HepG2 (cell line): Measurements from ENCODE around the gene UCHL3.

Source experiments
- BORCS8-MEF2B ChIP-seq: sonication (generic); formaldehyde crosslinking; IDR thresholded peaks from 2 replicates; pipeline ENCODE4 v1.8.0; 2022; ENCODE audit warnings: mild to moderate bottlenecking, missing genetic modification reagents
- EP300 ChIP-seq, 3 experiments: sonication (generic) in 1 of 3; formaldehyde crosslinking in 1 of 3; IDR thresholded peaks; 2 replicates each; pipeline versions ENCODE4 v1.5.1 to v1.6.1; 2011 to 2020; ENCODE audit warnings: low read depth in 2 of 3, low read length in 2 of 3, borderline replicate concordance in 1 of 3, improper control_type of control experiment in 1 of 3, mild to moderate bottlenecking in 1 of 3, missing genetic modification reagents in 1 of 3, moderate library complexity in 1 of 3
- NR1H2 ChIP-seq: sonication (generic); formaldehyde crosslinking; IDR thresholded peaks from 2 replicates; pipeline ENCODE4 v1.8.1; 2022; ENCODE audit warnings: low read depth, missing genetic modification reagents, borderline replicate concordance
- NR2F2 ChIP-seq: IDR thresholded peaks from 2 replicates; pipeline ENCODE4 v1.6.1; 2012; ENCODE audit warnings: low read depth, inconsistent platforms, borderline replicate concordance
- ZNF138 ChIP-seq: sonication (generic); formaldehyde crosslinking; IDR thresholded peaks from 2 replicates; pipeline ENCODE4 v1.5.0; 2020; ENCODE audit warnings: mild to moderate bottlenecking, low read depth, missing genetic modification reagents
- ZNF432 ChIP-seq: sonication (generic); formaldehyde crosslinking; IDR thresholded peaks from 2 replicates; pipeline ENCODE4 v1.5.0; 2020; ENCODE audit warnings: missing genetic modification reagents, mild to moderate bottlenecking, borderline replicate concordance
- ZNF629 ChIP-seq: sonication (generic); formaldehyde crosslinking; conservative IDR thresholded peaks from 2 replicates; pipeline ENCODE4 v1.5.0; 2020; ENCODE audit warnings: missing genetic modification reagents
- ZNF670 ChIP-seq: sonication (generic); formaldehyde crosslinking; IDR thresholded peaks from 2 replicates; pipeline ENCODE4 v1.8.0; 2022; ENCODE audit warnings: mild to moderate bottlenecking, missing genetic modification reagents, borderline replicate concordance
- TF ChIP-seq, protein P1 (sequence below): sonication (generic); formaldehyde crosslinking; IDR thresholded peaks from 2 replicates; pipeline ENCODE4 v1.4.0; 2020; ENCODE audit warnings: mild to moderate bottlenecking, missing genetic modification reagents
- TF ChIP-seq, protein P2 (sequence below), 2 experiments: fragments of 450-650 bp in 1 of 2; sonication (generic) in 1 of 2; formaldehyde crosslinking in 1 of 2; IDR thresholded peaks; 2 replicates each; pipeline versions ENCODE4 v1.6.1 to v1.8.0; 2016 to 2022; ENCODE audit warnings: antibody characterized with exemption in 1 of 2, mild to moderate bottlenecking in 1 of 2, missing genetic modification reagents in 1 of 2
- TF ChIP-seq, protein P3 (sequence below): IDR thresholded peaks from 2 replicates; pipeline ENCODE4 v1.6.1; 2018; ENCODE audit warnings: missing genetic modification reagents
- TF ChIP-seq, protein P4 (sequence below): sonication (generic); formaldehyde crosslinking; IDR thresholded peaks from 2 replicates; pipeline ENCODE4 v1.8.1; 2022; ENCODE audit warnings: low read depth, mild to moderate bottlenecking, missing genetic modification reagents
- TF ChIP-seq, protein P5 (sequence below): sonication (generic); formaldehyde crosslinking; IDR thresholded peaks from 2 replicates; pipeline ENCODE4 v1.4.0; 2020; ENCODE audit warnings: missing genetic modification reagents
- TF ChIP-seq, protein P6 (sequence below): IDR thresholded peaks from 2 replicates; pipeline ENCODE4 v1.6.1; 2012; ENCODE audit warnings: inconsistent platforms

DNA sequence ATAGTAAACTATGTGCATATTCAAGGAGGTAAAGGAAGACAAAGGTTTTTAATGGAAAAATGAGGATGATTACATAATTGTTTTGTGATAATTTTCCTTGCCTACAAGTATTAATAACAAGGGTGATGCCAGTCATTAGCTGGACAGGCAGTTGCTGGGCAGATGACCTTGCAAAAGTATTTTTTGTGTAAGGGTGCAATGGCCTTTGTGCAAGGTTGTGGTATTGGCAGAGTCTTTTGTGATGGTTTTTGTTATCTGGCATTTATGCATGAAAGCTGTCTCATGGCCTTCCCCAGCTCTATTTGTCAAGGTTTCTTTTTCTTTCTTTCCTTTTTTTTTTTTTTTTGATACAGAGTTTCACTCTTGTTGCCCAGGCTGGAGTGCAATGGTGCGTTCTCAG lies 7.6 kb upstream of the UCHL3 start:
- TF ChIP-seq, protein P1, sequence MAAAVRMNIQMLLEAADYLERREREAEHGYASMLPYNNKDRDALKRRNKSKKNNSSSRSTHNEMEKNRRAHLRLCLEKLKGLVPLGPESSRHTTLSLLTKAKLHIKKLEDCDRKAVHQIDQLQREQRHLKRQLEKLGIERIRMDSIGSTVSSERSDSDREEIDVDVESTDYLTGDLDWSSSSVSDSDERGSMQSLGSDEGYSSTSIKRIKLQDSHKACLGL = no peak
- TF ChIP-seq ZNF138 (CRISPR knock-in tag) (no peak), BORCS8-MEF2B (no peak), ZNF670 (CRISPR knock-in tag) (no peak), ZNF629 (no peak), EP300 (IDR thresholded peaks at IDR 0.05; ENCODE audit: low read depth in 2 of 2, low read length in 2 of 2) (no peak), EP300 (CRISPR knock-in tag; IDR thresholded peaks at IDR 0.05; ENCODE audit: borderline replicate concordance) (no peak), NR1H2 (CRISPR knock-in tag) (no peak), ZNF432 (CRISPR knock-in tag) (no peak), NR2F2 (no peak)
- TF ChIP-seq, protein P2, sequence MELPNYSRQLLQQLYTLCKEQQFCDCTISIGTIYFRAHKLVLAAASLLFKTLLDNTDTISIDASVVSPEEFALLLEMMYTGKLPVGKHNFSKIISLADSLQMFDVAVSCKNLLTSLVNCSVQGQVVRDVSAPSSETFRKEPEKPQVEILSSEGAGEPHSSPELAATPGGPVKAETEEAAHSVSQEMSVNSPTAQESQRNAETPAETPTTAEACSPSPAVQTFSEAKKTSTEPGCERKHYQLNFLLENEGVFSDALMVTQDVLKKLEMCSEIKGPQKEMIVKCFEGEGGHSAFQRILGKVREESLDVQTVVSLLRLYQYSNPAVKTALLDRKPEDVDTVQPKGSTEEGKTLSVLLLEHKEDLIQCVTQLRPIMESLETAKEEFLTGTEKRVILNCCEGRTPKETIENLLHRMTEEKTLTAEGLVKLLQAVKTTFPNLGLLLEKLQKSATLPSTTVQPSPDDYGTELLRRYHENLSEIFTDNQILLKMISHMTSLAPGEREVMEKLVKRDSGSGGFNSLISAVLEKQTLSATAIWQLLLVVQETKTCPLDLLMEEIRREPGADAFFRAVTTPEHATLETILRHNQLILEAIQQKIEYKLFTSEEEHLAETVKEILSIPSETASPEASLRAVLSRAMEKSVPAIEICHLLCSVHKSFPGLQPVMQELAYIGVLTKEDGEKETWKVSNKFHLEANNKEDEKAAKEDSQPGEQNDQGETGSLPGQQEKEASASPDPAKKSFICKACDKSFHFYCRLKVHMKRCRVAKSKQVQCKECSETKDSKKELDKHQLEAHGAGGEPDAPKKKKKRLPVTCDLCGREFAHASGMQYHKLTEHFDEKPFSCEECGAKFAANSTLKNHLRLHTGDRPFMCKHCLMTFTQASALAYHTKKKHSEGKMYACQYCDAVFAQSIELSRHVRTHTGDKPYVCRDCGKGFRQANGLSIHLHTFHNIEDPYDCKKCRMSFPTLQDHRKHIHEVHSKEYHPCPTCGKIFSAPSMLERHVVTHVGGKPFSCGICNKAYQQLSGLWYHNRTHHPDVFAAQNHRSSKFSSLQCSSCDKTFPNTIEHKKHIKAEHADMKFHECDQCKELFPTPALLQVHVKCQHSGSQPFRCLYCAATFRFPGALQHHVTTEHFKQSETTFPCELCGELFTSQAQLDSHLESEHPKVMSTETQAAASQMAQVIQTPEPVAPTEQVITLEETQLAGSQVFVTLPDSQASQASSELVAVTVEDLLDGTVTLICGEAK (IDR thresholded peaks at IDR 0.05) = no peak
- TF ChIP-seq, protein P2 (CRISPR knock-in tag; IDR thresholded peaks at IDR 0.05) = no peak
- TF ChIP-seq, protein P3, sequence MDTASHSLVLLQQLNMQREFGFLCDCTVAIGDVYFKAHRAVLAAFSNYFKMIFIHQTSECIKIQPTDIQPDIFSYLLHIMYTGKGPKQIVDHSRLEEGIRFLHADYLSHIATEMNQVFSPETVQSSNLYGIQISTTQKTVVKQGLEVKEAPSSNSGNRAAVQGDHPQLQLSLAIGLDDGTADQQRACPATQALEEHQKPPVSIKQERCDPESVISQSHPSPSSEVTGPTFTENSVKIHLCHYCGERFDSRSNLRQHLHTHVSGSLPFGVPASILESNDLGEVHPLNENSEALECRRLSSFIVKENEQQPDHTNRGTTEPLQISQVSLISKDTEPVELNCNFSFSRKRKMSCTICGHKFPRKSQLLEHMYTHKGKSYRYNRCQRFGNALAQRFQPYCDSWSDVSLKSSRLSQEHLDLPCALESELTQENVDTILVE = no peak
- TF ChIP-seq, protein P4, sequence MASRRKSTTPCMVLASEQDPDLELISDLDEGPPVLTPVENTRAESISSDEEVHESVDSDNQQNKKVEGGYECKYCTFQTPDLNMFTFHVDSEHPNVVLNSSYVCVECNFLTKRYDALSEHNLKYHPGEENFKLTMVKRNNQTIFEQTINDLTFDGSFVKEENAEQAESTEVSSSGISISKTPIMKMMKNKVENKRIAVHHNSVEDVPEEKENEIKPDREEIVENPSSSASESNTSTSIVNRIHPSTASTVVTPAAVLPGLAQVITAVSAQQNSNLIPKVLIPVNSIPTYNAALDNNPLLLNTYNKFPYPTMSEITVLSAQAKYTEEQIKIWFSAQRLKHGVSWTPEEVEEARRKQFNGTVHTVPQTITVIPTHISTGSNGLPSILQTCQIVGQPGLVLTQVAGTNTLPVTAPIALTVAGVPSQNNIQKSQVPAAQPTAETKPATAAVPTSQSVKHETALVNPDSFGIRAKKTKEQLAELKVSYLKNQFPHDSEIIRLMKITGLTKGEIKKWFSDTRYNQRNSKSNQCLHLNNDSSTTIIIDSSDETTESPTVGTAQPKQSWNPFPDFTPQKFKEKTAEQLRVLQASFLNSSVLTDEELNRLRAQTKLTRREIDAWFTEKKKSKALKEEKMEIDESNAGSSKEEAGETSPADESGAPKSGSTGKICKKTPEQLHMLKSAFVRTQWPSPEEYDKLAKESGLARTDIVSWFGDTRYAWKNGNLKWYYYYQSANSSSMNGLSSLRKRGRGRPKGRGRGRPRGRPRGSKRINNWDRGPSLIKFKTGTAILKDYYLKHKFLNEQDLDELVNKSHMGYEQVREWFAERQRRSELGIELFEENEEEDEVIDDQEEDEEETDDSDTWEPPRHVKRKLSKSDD (CRISPR knock-in tag) = no peak
- TF ChIP-seq, protein P5, sequence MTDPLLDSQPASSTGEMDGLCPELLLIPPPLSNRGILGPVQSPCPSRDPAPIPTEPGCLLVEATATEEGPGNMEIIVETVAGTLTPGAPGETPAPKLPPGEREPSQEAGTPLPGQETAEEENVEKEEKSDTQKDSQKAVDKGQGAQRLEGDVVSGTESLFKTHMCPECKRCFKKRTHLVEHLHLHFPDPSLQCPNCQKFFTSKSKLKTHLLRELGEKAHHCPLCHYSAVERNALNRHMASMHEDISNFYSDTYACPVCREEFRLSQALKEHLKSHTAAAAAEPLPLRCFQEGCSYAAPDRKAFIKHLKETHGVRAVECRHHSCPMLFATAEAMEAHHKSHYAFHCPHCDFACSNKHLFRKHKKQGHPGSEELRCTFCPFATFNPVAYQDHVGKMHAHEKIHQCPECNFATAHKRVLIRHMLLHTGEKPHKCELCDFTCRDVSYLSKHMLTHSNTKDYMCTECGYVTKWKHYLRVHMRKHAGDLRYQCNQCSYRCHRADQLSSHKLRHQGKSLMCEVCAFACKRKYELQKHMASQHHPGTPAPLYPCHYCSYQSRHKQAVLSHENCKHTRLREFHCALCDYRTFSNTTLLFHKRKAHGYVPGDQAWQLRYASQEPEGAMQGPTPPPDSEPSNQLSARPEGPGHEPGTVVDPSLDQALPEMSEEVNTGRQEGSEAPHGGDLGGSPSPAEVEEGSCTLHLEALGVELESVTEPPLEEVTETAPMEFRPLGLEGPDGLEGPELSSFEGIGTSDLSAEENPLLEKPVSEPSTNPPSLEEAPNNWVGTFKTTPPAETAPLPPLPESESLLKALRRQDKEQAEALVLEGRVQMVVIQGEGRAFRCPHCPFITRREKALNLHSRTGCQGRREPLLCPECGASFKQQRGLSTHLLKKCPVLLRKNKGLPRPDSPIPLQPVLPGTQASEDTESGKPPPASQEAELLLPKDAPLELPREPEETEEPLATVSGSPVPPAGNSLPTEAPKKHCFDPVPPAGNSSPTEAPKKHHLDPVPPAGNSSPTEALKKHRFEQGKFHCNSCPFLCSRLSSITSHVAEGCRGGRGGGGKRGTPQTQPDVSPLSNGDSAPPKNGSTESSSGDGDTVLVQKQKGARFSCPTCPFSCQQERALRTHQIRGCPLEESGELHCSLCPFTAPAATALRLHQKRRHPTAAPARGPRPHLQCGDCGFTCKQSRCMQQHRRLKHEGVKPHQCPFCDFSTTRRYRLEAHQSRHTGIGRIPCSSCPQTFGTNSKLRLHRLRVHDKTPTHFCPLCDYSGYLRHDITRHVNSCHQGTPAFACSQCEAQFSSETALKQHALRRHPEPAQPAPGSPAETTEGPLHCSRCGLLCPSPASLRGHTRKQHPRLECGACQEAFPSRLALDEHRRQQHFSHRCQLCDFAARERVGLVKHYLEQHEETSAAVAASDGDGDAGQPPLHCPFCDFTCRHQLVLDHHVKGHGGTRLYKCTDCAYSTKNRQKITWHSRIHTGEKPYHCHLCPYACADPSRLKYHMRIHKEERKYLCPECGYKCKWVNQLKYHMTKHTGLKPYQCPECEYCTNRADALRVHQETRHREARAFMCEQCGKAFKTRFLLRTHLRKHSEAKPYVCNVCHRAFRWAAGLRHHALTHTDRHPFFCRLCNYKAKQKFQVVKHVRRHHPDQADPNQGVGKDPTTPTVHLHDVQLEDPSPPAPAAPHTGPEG (CRISPR knock-in tag) = no peak
- TF ChIP-seq, protein P6, sequence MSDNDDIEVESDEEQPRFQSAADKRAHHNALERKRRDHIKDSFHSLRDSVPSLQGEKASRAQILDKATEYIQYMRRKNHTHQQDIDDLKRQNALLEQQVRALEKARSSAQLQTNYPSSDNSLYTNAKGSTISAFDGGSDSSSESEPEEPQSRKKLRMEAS = no peak
